ENCODE results near the gene TNNT3.

- no peak for TF ChIP-seq CTCF (conservative IDR thresholded peaks at IDR 0.05; ENCODE audit: low read length)
- no peak for TF ChIP-seq EZH2phosphoT487 (IDR thresholded peaks at IDR 0.05; ENCODE audit: borderline replicate concordance, low read depth, low read length)
Observed at GRCh38 chr11:1894759-1895158, 24.7 kb upstream of the TNNT3 start.
